Panc1 (cell line): Measurements from ENCODE around the gene UBTF. TPM values are rescaled to one million over a fixed set of nuclear protein-coding genes. Genes with fewer than 3 reads are reported as not detected.

Source experiments
- ATAC-seq: fragments of 200-7000 bp; cut with Tn5 transposase; 2 replicates; pipeline ENCODE4 v1.9.1; 2020; ENCODE audit warnings: mild to moderate bottlenecking, moderate library complexity
- BruUV-seq: library from RNA; stranded (reverse); fragments of 400-500 nt; replicated peaks from 2 replicates; lab custom pipeline; 2021; lab: Mats Ljungman, UMichigan
- CTCF ChIA-PET: fragments of 300-600 bp; sonication (Branson Sonifier 250); formaldehyde crosslinking; loops from one replicate; lab custom pipeline; 2022; ENCODE audit warnings: antibody characterized with exemption; lab: Charles Lee
- POLR2A ChIA-PET: fragments of 300-600 bp; sonication (Branson Sonifier 250); formaldehyde crosslinking; loops from one replicate; lab custom pipeline; 2022; ENCODE audit warnings: antibody characterized with exemption; lab: Charles Lee
- DNase-seq: peaks from one replicate; pipeline ENCODE4 v3.0.0-alpha.2; 2010; ENCODE audit warnings: low read depth, low spot score
- H3K27ac ChIP-seq: 2 replicates; pipeline ENCODE4 v1.5.1; 2011; ENCODE audit warnings: mild to moderate bottlenecking, low read length, inconsistent platforms
- H3K27me3 ChIP-seq: fragments of 200-500 bp; sonication (Bioruptor generic); 2 replicates; pipeline ENCODE4 v1.6.0; 2014; ENCODE audit warnings: low read length, inconsistent platforms; ENCODE audit not compliant: control insufficient read depth, insufficient read depth
- H3K36me3 ChIP-seq: fragments of 200-500 bp; sonication (Bioruptor generic); 2 replicates; pipeline ENCODE4 v1.5.1; 2014; ENCODE audit warnings: inconsistent platforms, mild to moderate bottlenecking, low read length, moderate library complexity; ENCODE audit not compliant: control insufficient read depth, insufficient read depth
- H3K4me1 ChIP-seq: 2 replicates; pipeline ENCODE4 v1.5.1; 2011; ENCODE audit warnings: inconsistent platforms, mild to moderate bottlenecking, low read length, moderate library complexity; ENCODE audit not compliant: control insufficient read depth, insufficient read depth
- H3K4me3 ChIP-seq, 2 experiments: 2 replicates each; pipeline ENCODE4 v1.5.1; 2011 to 2012; ENCODE audit warnings: low read depth in 2 of 2, low read length in 2 of 2, mild to moderate bottlenecking in 2 of 2, inconsistent platforms in 1 of 2, moderate library complexity in 1 of 2
- H3K9me3 ChIP-seq: fragments of 200-500 bp; sonication (Bioruptor generic); 2 replicates; pipeline ENCODE4 v1.5.1; 2014; ENCODE audit warnings: low read depth, mild to moderate bottlenecking, inconsistent platforms, low read length, moderate library complexity; ENCODE audit not compliant: control insufficient read depth, insufficient read depth
- CTCF ChIP-seq: fragments of 450-650 bp; IDR thresholded peaks from 2 replicates; pipeline ENCODE4 v1.5.1; 2017; ENCODE audit warnings: mild to moderate bottlenecking
- POLR2AphosphoS5 ChIP-seq: IDR thresholded peaks from 2 replicates; pipeline ENCODE4 v1.6.1; 2012; ENCODE audit warnings: mild to moderate bottlenecking, low read depth, low read length, moderate library complexity
- REST ChIP-seq, 2 experiments: IDR thresholded peaks; 2 replicates each; pipeline ENCODE4 v1.6.1; 2011 to 2012; ENCODE audit warnings: low read depth in 2 of 2, control low read depth in 1 of 2, low read length in 1 of 2, mild to moderate bottlenecking in 1 of 2, moderate library complexity in 1 of 2; ENCODE audit not compliant: insufficient read depth in 1 of 2
- SIN3A ChIP-seq: IDR thresholded peaks from 2 replicates; pipeline ENCODE4 v1.6.1; 2012; ENCODE audit warnings: low read depth, mild to moderate bottlenecking, low read length, moderate library complexity, borderline replicate concordance; ENCODE audit not compliant: insufficient read depth
- TCF7L2 ChIP-seq: IDR thresholded peaks from 2 replicates; pipeline ENCODE4 v1.6.1; 2011; ENCODE audit warnings: mild to moderate bottlenecking, low read depth, low read length, inconsistent platforms
- in situ Hi-C: cut with HindIII; loops from 2 replicates; pipeline ENCODE4 v1.10.0; 2016; ENCODE audit warnings: low sequenced_read_pairs, low pct_unique_long_range_greater_than_20kb
- intact Hi-C: fragments of 100-400 bp; cut with micrococcal nuclease; formaldehyde crosslinking; loops from one replicate; pipeline ENCODE4 v1.10.0; 2022; ENCODE audit not compliant: unreplicated experiment
- total RNA-seq: library from RNA; stranded (reverse); gene quantifications from one replicate; pipeline ENCODE4 v1.2.1, GENCODE V29; 2021; ENCODE audit not compliant: unreplicated experiment

Gene UBTF
- total RNA-seq, 1 experiment from 2014 or later, result 116 TPM

- ChIA-PET CTCF (interaction anchor here (0.6 kb wide), 1 partner anchor 425 kb away, joined by 5 read pairs; no protein-coding TSS in a partner anchor), POLR2A (no interaction called here)
- intact Hi-C loops (no loop called here), in situ Hi-C loops (no loop called here)
- DNase-seq (no peak), ATAC-seq (no peak)
- no TSS peak for BruUV-seq
- no peaks in the 10 kb centered on the region; the same call in none of the 2 replicates for H3K36me3 ChIP-seq
- H3K9me3 ChIP-seq, result no peaks in the 10 kb centered on the region
- no peak overlapping the region for H3K27ac ChIP-seq
- H3K4me1 ChIP-seq, result peaks cover 17% of the 10 kb centered on the region
- TF ChIP-seq REST (IDR thresholded peaks at IDR 0.05; ENCODE audit: insufficient read depth in 1 of 2, low read depth in 2 of 2, low read length in 1 of 2), result no peak
- no peak for TF ChIP-seq CTCF
- no peak for TF ChIP-seq TCF7L2
- TF ChIP-seq POLR2AphosphoS5, result no peak
- no peak for TF ChIP-seq SIN3A
- H3K4me3 ChIP-seq, result no peak overlapping the region
- H3K27me3 ChIP-seq, result no peaks in the 10 kb centered on the region
Observed at GRCh38 chr17:44190481-44190880, 29.0 kb downstream of the UBTF start.

- ATAC-seq (no peak), DNase-seq (no peak)
- Histone ChIP-seq H3K36me3 (no peaks in the 10 kb centered on the region; the same call in 1 of the 2 replicates), H3K27ac (no peak overlapping the region), H3K4me3 (no peak overlapping the region; a peak in 1 of 4 replicates), H3K4me1 (peaks cover 17% of the 10 kb centered on the region), H3K9me3 (no peaks in the 10 kb centered on the region), H3K27me3 (no peaks in the 10 kb centered on the region)
- CTCF ChIA-PET, result no interaction called here
- no peak for TF ChIP-seq TCF7L2
- no peak for TF ChIP-seq SIN3A
- no peak for TF ChIP-seq POLR2AphosphoS5
- TF ChIP-seq CTCF, result no peak
- TF ChIP-seq REST (IDR thresholded peaks at IDR 0.05; ENCODE audit: insufficient read depth in 1 of 2, low read depth in 2 of 2, low read length in 1 of 2), result no peak
- POLR2A ChIA-PET, result no interaction called here
- no TSS peak for BruUV-seq
- intact Hi-C loops, result no loop called here
- in situ Hi-C loops, result no loop called here
Observed at GRCh38 chr17:44188576-44189403, 30.7 kb downstream of the UBTF start.
